Measurements from ENCODE around the gene CDH23. TPM values are rescaled to one million over a fixed set of nuclear protein-coding genes. Genes with fewer than 3 reads are reported as not detected.

Gene CDH23
- total and polyA plus RNA-seq, 8 donors: 1.8 to 22.8 (median 3.0) TPM

- Histone ChIP-seq H3K27ac (no peak overlapping the region), H3K9me3 (no peaks in the 10 kb centered on the region), H3K36me3 (no peaks in the 10 kb centered on the region), H3K4me1 (no peaks in the 10 kb centered on the region), H3K27me3 (no peaks in the 10 kb centered on the region), H3K4me3 (no peak overlapping the region)
- ATAC-seq (no peak), DNase-seq (no peak)
- intact Hi-C loops (cut with DNase I): no loop called here
- no peak for TF ChIP-seq CTCF (IDR thresholded peaks at IDR 0.05)
These were observed 261.1 kb downstream of the CDH23 start for GRCh38 chr10:71657604-71658466.

GRCh38 chr10:71658467-71658745 is 261.7 kb downstream of the CDH23 start:
- Histone ChIP-seq H3K27ac (no peak overlapping the region), H3K36me3 (no peaks in the 10 kb centered on the region), H3K27me3 (no peaks in the 10 kb centered on the region), H3K4me1 (no peaks in the 10 kb centered on the region), H3K4me3 (no peak overlapping the region), H3K9me3 (no peaks in the 10 kb centered on the region)
- DNase-seq (no peak), ATAC-seq (no peak)
- intact Hi-C loops (cut with DNase I): no loop called here
- TF ChIP-seq CTCF (IDR thresholded peaks at IDR 0.05): no peak

- Histone ChIP-seq H3K27me3 (no peaks in the 10 kb centered on the region), H3K36me3 (no peaks in the 10 kb centered on the region), H3K4me1 (no peaks in the 10 kb centered on the region), H3K4me3 (no peak overlapping the region), H3K27ac (no peak overlapping the region), H3K9me3 (no peaks in the 10 kb centered on the region)
- DNase-seq (no peak), ATAC-seq (no peak)
- TF ChIP-seq CTCF (IDR thresholded peaks at IDR 0.05): no peak
- intact Hi-C loops (cut with DNase I): no loop called here
These were observed 262.5 kb downstream of the CDH23 start for GRCh38 chr10:71659111-71659634.

GRCh38 chr10:71659737-71660136 is 263.0 kb downstream of the CDH23 start:
- intact Hi-C loops (cut with DNase I): no loop called here
- no peak for TF ChIP-seq CTCF (IDR thresholded peaks at IDR 0.05)
- Histone ChIP-seq H3K4me1 (no peaks in the 10 kb centered on the region), H3K27ac (no peak overlapping the region), H3K27me3 (no peaks in the 10 kb centered on the region), H3K9me3 (no peaks in the 10 kb centered on the region), H3K36me3 (no peaks in the 10 kb centered on the region), H3K4me3 (no peak overlapping the region)
- ATAC-seq (no peak), DNase-seq (no peak)

- Histone ChIP-seq H3K36me3 (no peaks in the 10 kb centered on the region), H3K27me3 (no peaks in the 10 kb centered on the region), H3K9me3 (no peaks in the 10 kb centered on the region), H3K27ac (no peak overlapping the region), H3K4me3 (no peak overlapping the region), H3K4me1 (no peaks in the 10 kb centered on the region)
- ATAC-seq (no peak), DNase-seq (no peak)
- intact Hi-C loops (cut with DNase I): no loop called here
- no peak for TF ChIP-seq CTCF (IDR thresholded peaks at IDR 0.05)
These were observed 263.6 kb downstream of the CDH23 start for GRCh38 chr10:71660313-71660712.
